Nephron (organoid): ENCODE results near the gene PTH1R.
A peak's percentile ranks its signal among the peaks of the same experiment; 100 is the strongest.

Source experiments
- H3K27ac Mint-ChIP-seq, 3 experiments: 2 replicates each; pipeline ENCODE4 v1.8.0; 2020; ENCODE audit warnings: mixed read lengths in 3 of 3, mild to moderate bottlenecking in 2 of 3, moderate library complexity in 1 of 3
- H3K27me3 Mint-ChIP-seq: 2 replicates; pipeline ENCODE4 v1.8.0; 2021; ENCODE audit warnings: low read depth, mild to moderate bottlenecking, moderate library complexity, mixed read lengths
- H3K36me3 Mint-ChIP-seq: 2 replicates; pipeline ENCODE4 v1.8.0; 2020; ENCODE audit warnings: low read depth, mixed read lengths
- H3K4me1 Mint-ChIP-seq: 2 replicates; pipeline ENCODE4 v1.8.0; 2020; ENCODE audit warnings: mixed read lengths
- H3K4me3 Mint-ChIP-seq, 3 experiments: 2 replicates each; pipeline ENCODE4 v1.8.0; 2020; ENCODE audit warnings: mild to moderate bottlenecking in 3 of 3, mixed read lengths in 3 of 3, moderate library complexity in 2 of 3
- H3K9me3 Mint-ChIP-seq: 2 replicates; pipeline ENCODE4 v1.8.0; 2020; ENCODE audit warnings: mixed read lengths
- TF ChIP-seq, protein P1 (sequence below), 3 experiments: fragments of 200-600 bp; sonication (generic); IDR thresholded peaks; one replicate each; pipeline ENCODE4 v1.5.0; 2021; ENCODE audit warnings: antibody characterized with exemption in 3 of 3; ENCODE audit not compliant: unreplicated experiment in 3 of 3

Gene PTH1R

DNA sequence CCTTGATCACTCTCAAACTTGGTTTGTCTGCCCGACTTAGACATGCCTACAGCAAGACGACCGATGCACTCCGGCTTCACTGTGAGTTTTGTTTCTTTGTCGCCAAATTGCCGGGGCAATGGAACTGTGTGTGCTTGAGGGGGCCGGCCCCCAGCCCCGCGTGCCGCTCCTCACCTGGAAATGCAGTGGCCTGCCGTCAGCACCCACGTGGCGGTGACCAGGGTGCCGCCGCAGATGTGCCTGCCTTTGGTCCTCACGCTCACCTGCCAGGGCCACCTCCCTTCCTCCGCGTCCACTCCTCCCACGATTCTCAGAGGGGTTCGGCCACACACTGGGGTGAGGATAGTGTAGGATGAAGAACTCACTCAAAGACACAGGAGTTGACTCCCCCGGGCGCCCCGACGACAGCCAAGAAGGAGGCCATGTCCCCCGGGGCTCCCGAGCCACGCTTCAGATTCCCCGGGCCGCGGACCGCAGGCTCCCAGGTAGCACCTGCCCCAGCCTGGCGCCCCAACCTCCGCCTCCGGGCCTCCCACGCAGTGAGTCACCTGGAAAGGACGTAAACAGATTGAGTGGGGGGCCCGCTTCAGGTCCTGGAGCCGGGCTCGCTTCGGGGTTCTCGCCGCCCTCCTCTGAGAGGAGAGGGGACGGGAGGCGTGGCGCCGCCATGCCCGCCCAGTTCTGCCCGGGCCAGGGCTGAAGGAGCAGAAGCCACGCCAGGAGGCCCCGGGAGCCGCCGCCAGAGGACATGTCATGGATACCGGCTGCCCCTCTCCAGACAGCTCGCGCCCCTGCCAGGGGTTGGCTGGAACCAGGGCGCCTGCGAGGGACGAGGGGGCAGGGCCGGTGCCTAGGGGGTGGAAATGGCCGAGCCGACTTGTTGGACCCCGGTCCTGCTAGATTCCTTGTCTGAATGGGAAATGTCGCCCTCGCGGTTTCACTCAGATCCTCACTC lies 43.9 kb upstream of the PTH1R start:
- H3K27me3 Mint-ChIP-seq: peaks cover 6% of the 10 kb centered on the region
- no peaks in the 10 kb centered on the region for H3K4me1 Mint-ChIP-seq
- no peak overlapping the region for H3K4me3 Mint-ChIP-seq
- H3K9me3 Mint-ChIP-seq: peaks cover 12% of the 10 kb centered on the region
- peaks cover 17% of the 10 kb centered on the region for H3K36me3 Mint-ChIP-seq
- no peak overlapping the region for H3K27ac Mint-ChIP-seq
- TF ChIP-seq, protein P1, sequence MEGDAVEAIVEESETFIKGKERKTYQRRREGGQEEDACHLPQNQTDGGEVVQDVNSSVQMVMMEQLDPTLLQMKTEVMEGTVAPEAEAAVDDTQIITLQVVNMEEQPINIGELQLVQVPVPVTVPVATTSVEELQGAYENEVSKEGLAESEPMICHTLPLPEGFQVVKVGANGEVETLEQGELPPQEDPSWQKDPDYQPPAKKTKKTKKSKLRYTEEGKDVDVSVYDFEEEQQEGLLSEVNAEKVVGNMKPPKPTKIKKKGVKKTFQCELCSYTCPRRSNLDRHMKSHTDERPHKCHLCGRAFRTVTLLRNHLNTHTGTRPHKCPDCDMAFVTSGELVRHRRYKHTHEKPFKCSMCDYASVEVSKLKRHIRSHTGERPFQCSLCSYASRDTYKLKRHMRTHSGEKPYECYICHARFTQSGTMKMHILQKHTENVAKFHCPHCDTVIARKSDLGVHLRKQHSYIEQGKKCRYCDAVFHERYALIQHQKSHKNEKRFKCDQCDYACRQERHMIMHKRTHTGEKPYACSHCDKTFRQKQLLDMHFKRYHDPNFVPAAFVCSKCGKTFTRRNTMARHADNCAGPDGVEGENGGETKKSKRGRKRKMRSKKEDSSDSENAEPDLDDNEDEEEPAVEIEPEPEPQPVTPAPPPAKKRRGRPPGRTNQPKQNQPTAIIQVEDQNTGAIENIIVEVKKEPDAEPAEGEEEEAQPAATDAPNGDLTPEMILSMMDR (IDR thresholded peaks at IDR 0.05; ENCODE audit: unreplicated experiment in 3 of 3): no peak

DNA sequence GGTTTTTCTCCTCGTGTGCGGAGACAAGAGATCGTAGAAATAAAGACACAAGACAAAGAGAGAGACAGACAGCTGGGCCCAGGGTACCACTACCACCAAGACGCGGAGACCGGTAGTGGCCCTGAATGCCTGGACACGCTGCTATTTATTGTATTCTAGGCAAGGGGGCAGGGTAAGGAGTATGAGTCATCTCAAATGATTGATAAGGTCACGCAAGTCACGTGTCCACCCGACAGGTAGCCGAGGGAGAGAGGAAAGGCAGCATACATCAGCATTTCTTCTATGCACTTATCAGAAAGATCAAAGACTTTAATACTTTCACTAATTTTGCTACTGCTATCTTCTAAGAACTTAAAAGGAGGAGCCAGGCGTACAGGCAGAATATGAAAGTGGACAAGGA lies 42.5 kb upstream of the PTH1R start:
- Mint-ChIP-seq H3K27me3 (peaks cover under 1% of the 10 kb centered on the region), H3K4me3 (no peak overlapping the region), H3K4me1 (no peaks in the 10 kb centered on the region), H3K27ac (no peak overlapping the region), H3K36me3 (peaks cover 24% of the 10 kb centered on the region), H3K9me3 (peaks cover 21% of the 10 kb centered on the region)
- TF ChIP-seq, protein P1 (IDR thresholded peaks at IDR 0.05; ENCODE audit: unreplicated experiment in 3 of 3): no peak

DNA sequence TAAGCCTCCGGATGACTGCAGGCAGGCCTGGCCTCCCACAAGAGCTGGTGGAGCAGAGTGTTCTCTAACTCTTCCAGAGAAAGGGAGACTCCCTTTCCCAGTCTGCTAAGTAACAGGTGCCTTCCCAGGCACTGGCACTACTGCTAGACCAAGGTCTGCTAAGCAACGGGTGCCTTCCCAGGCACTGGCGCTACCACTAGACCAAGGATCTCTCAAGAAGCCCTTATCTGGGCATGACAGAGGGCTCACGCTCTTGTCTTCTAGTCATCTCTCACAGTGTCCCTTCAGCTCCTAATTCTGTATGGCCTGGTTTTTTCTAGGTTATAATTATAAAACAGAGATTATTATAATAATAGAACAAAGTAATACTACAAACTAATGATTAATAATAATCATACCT lies 42.0 kb upstream of the PTH1R start:
- Mint-ChIP-seq H3K9me3 (peaks cover 25% of the 10 kb centered on the region), H3K27me3 (no peaks in the 10 kb centered on the region), H3K36me3 (peaks cover 27% of the 10 kb centered on the region), H3K4me3 (no peak overlapping the region), H3K4me1 (no peaks in the 10 kb centered on the region), H3K27ac (no peak overlapping the region)
- TF ChIP-seq, protein P1 (IDR thresholded peaks at IDR 0.05; ENCODE audit: unreplicated experiment in 3 of 3): no peak

DNA sequence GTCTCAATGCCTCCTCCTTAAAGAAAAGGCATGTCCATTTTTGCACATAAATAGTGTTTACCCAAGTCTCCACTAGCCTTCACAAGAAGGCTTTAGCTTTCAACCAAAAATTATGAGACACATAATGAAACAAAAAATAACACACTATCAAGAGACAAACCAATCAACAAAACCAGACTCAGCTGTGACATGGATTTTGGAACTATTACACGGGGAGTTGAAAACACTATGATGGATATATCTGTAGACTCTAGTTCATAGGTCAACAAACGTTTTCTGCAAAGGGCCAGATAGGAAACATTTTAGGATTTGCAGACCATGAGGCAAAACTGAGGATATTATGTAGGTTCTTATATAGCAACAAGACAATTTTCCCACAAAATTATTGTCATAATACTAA lies 39.2 kb upstream of the PTH1R start:
- H3K9me3 Mint-ChIP-seq: peaks cover 48% of the 10 kb centered on the region
- H3K4me3 Mint-ChIP-seq: no peak overlapping the region
- H3K27me3 Mint-ChIP-seq: no peaks in the 10 kb centered on the region
- TF ChIP-seq, protein P1 (IDR thresholded peaks at IDR 0.05; ENCODE audit: unreplicated experiment in 3 of 3): no peak
- H3K4me1 Mint-ChIP-seq: no peaks in the 10 kb centered on the region
- peaks cover 45% of the 10 kb centered on the region for H3K36me3 Mint-ChIP-seq
- no peak overlapping the region for H3K27ac Mint-ChIP-seq

DNA sequence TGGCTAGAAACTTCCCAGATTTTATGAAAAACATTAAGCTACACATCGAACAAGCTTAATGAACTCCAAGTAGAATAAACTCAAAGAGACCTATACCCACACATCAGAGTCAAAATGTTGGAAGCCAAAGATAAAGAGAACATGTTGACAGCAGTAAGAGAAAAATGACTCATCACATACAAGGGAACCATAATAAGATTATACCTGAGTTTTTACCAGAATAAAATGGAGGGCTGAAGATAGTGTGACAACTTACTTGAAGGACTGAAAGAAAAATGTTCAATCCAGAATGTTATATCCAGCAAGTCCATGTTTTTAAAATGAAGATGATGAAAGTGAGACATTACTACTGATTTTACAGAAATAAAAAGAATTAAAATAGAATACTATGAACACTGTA lies 37.0 kb upstream of the PTH1R start:
- peaks cover 49% of the 10 kb centered on the region for H3K36me3 Mint-ChIP-seq
- H3K9me3 Mint-ChIP-seq: peaks cover 53% of the 10 kb centered on the region
- no peaks in the 10 kb centered on the region for H3K27me3 Mint-ChIP-seq
- no peak overlapping the region for H3K27ac Mint-ChIP-seq
- H3K4me3 Mint-ChIP-seq: no peak overlapping the region
- TF ChIP-seq, protein P1 (IDR thresholded peaks at IDR 0.05; ENCODE audit: unreplicated experiment in 3 of 3): no peak
- H3K4me1 Mint-ChIP-seq: no peaks in the 10 kb centered on the region

DNA sequence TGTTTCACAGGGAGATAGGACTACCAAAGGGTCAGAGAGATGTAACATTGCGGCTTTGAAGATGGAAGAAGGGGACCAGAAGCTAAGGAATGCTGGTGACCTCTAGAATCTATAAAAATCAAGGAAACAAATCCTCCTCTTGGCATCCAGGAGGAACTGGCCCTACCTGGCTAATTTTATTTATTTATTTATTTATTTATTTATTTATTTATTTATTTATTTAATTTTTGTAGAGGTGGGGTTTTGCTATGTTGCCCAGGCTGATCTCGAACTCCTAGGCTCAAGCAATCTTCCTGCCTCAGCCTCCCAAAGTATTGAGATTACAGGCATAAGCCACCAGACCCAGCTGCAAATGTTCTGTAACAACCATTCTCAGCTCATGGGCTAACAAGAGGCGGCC lies 34.0 kb upstream of the PTH1R start:
- TF ChIP-seq, protein P1 (IDR thresholded peaks at IDR 0.05; ENCODE audit: unreplicated experiment in 3 of 3): no peak
- peak overlapping the region in 1 of 3 experiments; percentile 56 for H3K27ac Mint-ChIP-seq
- H3K9me3 Mint-ChIP-seq: peaks cover 42% of the 10 kb centered on the region
- H3K4me1 Mint-ChIP-seq: peaks cover 12% of the 10 kb centered on the region
- H3K36me3 Mint-ChIP-seq: peaks cover 33% of the 10 kb centered on the region
- H3K27me3 Mint-ChIP-seq: no peaks in the 10 kb centered on the region
- peak overlapping the region in 1 of 3 experiments; percentile 49 for H3K4me3 Mint-ChIP-seq
